GM21390 (cell line): ENCODE results near the gene CSH2.
"Not testable (repeated sequence)": the region's sequence is repeated elsewhere in the genome, so short reads cannot be mapped to it uniquely, and the experiment has no call there.

Source experiments
- ATAC-seq: cut with Tn5 transposase; IDR thresholded peaks from one replicate; pipeline ENCODE4 v1.9.1; 2021; ENCODE audit not compliant: unreplicated experiment

The CSH2 gene

DNA sequence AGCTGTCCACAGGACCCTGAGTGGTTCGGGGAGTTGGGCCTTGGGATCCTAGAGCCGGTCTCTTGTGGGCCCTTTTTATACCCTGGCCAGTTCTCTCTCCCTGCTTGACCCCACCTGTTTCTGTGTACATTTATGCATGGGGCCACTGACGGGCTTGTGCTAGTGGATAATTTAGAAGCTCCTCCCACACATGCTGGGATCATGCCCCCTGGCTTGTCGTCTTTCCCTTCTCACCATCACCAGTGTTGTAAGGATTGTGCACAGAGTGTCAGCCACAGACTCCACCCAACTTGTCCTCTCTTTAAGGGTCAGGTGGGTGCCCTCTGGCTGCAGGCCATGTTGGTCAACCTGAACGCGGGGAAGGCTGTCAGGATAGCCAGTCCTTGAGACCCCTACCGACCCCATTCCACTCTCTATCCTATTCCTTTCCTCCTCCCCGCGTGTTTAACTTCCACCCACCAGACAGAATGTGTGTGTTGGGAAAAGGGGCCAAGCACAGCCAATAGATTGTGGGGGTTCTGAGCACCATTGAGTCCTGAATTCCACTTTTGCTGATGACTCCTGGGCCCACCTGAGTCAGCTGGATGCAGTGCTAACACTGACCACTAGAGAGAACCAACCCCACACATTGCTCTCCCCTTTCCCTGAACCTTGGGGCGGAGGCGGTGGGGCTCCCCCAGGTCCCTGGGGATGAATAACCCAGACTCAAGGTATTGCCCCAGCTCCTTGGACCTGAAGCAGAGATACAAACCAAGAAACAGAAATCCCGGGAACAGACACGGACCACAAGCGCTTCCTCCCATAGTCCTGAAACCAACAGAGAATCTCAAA is 23.3 kb upstream of the CSH2 start, which contains the start of gene CSH1:
Gene CSH1 (minus strand): TSS at position 51 of the 831 bp plus-strand sequence. CDS start 63 bp downstream, outside the sequence.
- not testable (repeated sequence) for ATAC-seq

- ATAC-seq, result not testable (repeated sequence)
Measured at GRCh38 chr17:63894821-63895220, 21.3 kb upstream of the CSH2 start.

DNA sequence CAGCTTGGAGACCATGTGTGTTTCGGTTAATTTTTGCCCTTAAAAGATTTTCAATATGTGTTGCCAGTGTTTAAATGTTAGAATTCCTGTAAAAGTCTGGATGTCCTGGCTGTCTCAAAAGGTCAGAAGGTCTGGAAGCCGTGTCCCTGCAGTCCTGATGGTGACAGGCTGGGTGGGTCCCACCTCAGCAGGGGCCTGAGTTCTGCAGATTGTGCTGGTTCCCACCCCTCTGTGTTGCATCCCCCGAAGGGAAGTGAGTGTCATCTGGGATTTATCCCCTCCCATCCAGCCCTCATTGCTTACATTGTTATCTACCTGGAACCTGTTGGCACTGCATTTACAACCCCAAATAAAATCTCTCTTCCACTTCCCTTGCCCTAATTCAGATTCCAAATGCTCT is 20.5 kb upstream of the CSH2 start:
- not testable (repeated sequence) for ATAC-seq

DNA sequence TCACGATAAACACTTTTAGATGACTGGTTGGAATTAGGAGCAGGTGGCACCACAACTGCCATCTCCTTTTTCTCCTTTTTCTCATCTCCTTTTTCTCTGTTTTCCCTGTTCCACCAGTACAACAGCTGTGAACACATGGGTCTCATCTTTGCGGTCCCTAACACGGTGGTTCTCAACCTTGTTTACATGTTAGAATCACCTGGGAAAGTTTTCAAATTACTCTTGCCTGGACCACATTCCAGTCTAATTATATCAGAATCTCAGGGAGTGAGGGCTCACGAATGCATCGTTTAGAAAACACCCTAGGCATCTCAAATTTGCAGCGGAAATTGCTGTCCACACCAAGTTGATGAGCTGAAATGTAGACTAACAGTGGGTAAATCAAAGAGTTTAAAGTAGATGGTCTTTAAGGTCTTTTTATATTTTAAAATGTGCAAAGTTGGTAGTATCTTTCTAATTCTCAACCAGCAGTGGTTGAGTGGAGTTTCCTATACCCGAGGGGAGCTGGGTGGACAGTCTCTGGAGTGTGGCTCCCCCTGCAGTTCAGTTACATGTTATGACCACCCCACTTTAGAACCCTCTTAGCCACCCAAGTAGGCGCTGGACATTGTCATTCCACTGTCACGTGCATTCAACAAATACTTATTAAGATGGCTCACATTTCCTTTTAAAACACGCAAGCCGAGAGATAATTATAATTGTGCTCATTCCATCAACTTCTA is 19.0 kb upstream of the CSH2 start:
- ATAC-seq, result not testable (repeated sequence)

GRCh38 chr17:63889026-63889848 is 15.8 kb upstream of the CSH2 start:
- not testable (repeated sequence) for ATAC-seq

GRCh38 chr17:63885119-63885518 is 11.6 kb upstream of the CSH2 start:
- ATAC-seq, result not testable (repeated sequence)

GRCh38 chr17:63882626-63883126 is 9.2 kb upstream of the CSH2 start:
- ATAC-seq, result not testable (repeated sequence)

- no peak for ATAC-seq
Measured at GRCh38 chr17:63881935-63882601, 8.6 kb upstream of the CSH2 start, which contains the start of gene GH2. GH2 (minus strand) TSS chr17:63881944; CDS start chr17:63881801, 143 bp downstream.

DNA sequence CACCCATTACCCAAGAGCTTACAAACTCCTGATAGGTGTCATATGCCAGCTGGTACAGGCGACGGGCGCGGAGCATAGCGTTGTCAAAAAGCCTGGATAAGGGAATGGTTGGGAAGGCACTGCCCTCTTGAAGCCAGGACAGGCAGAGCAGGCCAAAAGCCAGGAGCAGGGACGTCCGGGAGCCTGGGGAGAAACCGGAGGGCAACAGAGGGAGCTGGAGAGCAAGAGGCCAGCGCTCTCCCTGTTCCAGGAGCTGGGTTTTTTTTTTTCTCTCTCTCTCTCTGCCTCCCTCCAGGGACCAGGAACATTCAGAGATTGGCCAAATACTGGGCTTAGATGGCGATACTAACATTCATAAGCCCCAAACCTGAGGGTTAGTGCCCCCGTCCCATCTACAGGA is 7.9 kb upstream of the CSH2 start:
- not testable (repeated sequence) for ATAC-seq

DNA sequence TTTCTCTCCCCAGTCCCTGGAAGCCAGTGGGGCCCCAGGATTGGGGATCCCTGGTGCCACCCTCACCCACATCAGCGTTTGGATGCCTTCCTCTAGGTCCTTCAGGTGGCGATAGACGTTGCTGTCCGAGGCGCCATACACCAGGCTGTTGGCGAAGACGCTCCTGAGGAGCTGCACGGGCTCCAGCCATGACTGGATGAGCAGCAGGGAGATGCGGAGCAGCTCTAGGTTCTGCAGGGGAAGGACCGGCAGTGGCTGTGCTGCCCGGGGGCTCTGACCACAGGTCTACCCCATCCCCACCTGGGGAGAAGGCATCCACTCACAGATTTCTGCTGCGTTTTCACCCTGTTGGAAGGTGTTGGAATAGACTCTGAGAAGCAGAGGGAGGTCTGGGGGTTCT is 7.2 kb upstream of the CSH2 start:
- no peak for ATAC-seq

- not testable (repeated sequence) for ATAC-seq
Measured at GRCh38 chr17:63878413-63878812, 4.9 kb upstream of the CSH2 start.

- ATAC-seq, result not testable (repeated sequence)
Measured at GRCh38 chr17:63874693-63875092, 1.2 kb upstream of the CSH2 start.

DNA sequence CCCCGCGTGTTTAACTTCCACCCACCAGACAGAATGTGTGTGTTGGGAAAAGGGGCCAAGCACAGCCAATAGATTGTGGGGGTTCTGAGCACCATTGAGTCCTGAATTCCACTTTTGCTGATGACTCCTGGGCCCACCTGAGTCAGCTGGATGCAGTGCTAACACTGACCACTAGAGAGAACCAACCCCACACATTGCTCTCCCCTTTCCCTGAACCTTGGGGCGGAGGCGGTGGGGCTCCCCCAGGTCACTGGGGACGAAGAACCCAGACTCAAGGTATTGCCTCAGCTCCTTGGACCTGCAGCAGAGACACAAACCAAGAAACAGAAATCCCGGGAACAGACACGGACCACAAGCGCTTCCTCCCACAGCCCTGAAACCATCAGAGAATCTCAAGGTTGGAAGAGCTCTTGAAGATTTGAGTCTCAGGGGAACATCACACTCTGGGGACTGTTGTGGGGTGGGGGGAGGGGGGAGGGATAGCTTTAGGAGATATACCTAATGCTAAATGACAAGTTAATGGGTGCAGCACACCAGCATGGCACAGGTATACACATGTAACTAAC is 667 bp upstream of the CSH2 start:
- ATAC-seq, result not testable (repeated sequence)

GRCh38 chr17:63871646-63872365 is 1.7 kb downstream of the CSH2 start:
- not testable (repeated sequence) for ATAC-seq

- ATAC-seq, result not testable (repeated sequence)
Measured at GRCh38 chr17:63870292-63870665, 3.2 kb downstream of the CSH2 start.

DNA sequence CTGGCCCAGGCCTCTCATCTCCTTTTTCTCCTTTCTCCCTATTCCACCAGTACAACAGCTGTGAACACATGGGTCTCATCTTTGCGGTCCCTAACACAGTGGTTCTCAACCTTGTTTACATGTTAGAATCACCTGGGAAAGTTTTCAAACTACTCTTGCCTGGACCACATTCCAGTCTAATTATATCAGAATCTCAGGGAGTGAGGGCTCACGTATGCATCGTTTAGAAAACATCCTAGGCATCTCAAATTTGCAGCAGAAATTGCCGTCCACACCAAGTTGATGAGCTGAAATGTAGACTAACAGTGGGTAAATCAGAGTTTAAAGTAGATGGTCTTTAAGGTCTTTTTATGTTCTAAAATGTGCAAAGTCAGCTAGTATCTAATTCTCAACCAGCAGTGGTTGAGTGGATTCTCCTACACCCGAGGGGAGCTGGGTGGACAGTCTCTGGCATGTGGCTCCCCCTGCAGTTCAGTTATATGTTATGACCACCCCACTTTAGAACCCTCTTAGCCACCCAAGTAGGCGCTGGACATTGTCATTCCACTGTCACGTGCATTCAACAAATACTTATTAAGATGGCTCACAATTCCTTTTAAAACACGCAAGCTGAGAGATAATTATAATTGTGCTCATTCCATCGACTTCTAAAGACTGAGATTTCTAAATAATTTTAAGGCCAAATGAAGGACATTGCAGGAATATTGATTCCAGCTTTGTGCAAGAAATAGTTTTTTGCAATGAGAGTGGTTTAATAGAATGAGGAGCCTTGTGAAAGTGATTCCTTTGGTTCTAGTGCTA is 3.8 kb downstream of the CSH2 start:
- not testable (repeated sequence) for ATAC-seq

GRCh38 chr17:63866625-63867024 is 6.9 kb downstream of the CSH2 start:
- not testable (repeated sequence) for ATAC-seq

GRCh38 chr17:63859257-63859656 is 14.2 kb downstream of the CSH2 start:
- ATAC-seq, result no peak
